Ectodermal cell (in vitro differentiated cells): ENCODE measurements around the gene SDK2.
"Not testable (repeated sequence)": the region's sequence is repeated elsewhere in the genome, so short reads cannot be mapped to it uniquely, and the experiment has no call there.

ENCODE experiments used
- H3K27ac ChIP-seq: 2 replicates; pipeline ENCODE4 v1.7.0; 2013; ENCODE audit warnings: mild to moderate bottlenecking, low read depth, low read length; ENCODE audit not compliant: insufficient read depth, poor library complexity, severe bottlenecking
- H3K27me3 ChIP-seq: 2 replicates; pipeline ENCODE4 v1.7.0; 2013; ENCODE audit warnings: mild to moderate bottlenecking, low read length; ENCODE audit not compliant: insufficient read depth, control insufficient read depth, poor library complexity, severe bottlenecking
- H3K36me3 ChIP-seq: one replicate; pipeline ENCODE4 v1.7.0; 2013; ENCODE audit warnings: low read length; ENCODE audit not compliant: control insufficient read depth, insufficient read depth
- H3K4me1 ChIP-seq: one replicate; pipeline ENCODE4 v1.7.0; 2013; ENCODE audit warnings: low read length; ENCODE audit not compliant: control insufficient read depth, insufficient read depth
- H3K4me3 ChIP-seq: 2 replicates; pipeline ENCODE4 v1.7.0; 2013; ENCODE audit warnings: low read depth, low read length, control low read depth; ENCODE audit not compliant: insufficient read depth
- H3K9me3 ChIP-seq: 2 replicates; pipeline ENCODE4 v1.7.0; 2013; ENCODE audit warnings: mild to moderate bottlenecking, low read length, moderate library complexity; ENCODE audit not compliant: control insufficient read depth
- WGBS, 2 experiments: methylation state at CpG; one replicate each; pipeline ENCODE4 v1.1.7; 2013; ENCODE audit warnings: missing lambda C conversion rate in 2 of 2; 5-methylcytosine and 5-hydroxymethylcytosine counted together

The SDK2 gene

GRCh38 chr17:73338050-73338521 lies 306.2 kb downstream of the SDK2 start:
- WGBS, 2 experiments = 87 to 89% methylated on average over 13 of the region's 13 CpGs
- H3K27ac ChIP-seq = no peak overlapping the region
- peaks cover 32% of the 10 kb centered on the region for H3K4me1 ChIP-seq
- H3K9me3 ChIP-seq = no peaks in the 10 kb centered on the region
- no peak overlapping the region for H3K4me3 ChIP-seq
- H3K27me3 ChIP-seq = no peaks in the 10 kb centered on the region
- peaks cover 7% of the 10 kb centered on the region for H3K36me3 ChIP-seq

GRCh38 chr17:73337330-73337710 lies 306.9 kb downstream of the SDK2 start:
- peaks cover 26% of the 10 kb centered on the region for H3K4me1 ChIP-seq
- no peak overlapping the region for H3K4me3 ChIP-seq
- 84 to 88% methylated on average over 4 of the region's 4 CpGs for WGBS, 2 experiments
- no peak overlapping the region for H3K27ac ChIP-seq
- peaks cover 7% of the 10 kb centered on the region for H3K36me3 ChIP-seq
- H3K9me3 ChIP-seq = no peaks in the 10 kb centered on the region
- H3K27me3 ChIP-seq = no peaks in the 10 kb centered on the region

- WGBS, 2 experiments = 88 to 92% methylated on average over 13 of the region's 13 CpGs
These were observed 307.6 kb downstream of the SDK2 start for GRCh38 chr17:73336408-73337329.

GRCh38 chr17:73335591-73336407 lies 308.4 kb downstream of the SDK2 start:
- Histone ChIP-seq H3K9me3 (no peaks in the 10 kb centered on the region), H3K4me1 (peaks cover 12% of the 10 kb centered on the region), H3K27me3 (no peaks in the 10 kb centered on the region), H3K27ac (no peak overlapping the region), H3K36me3 (peaks cover 7% of the 10 kb centered on the region), H3K4me3 (no peak overlapping the region)
- 90 to 94% methylated on average over 12 of the region's 12 CpGs for WGBS, 2 experiments

More at GRCh38 chr17:73336408-73337329, 307.6 kb downstream of the SDK2 start:
- Histone ChIP-seq H3K27ac (no peak overlapping the region), H3K4me1 (peaks cover 19% of the 10 kb centered on the region), H3K27me3 (no peaks in the 10 kb centered on the region), H3K4me3 (no peak overlapping the region), H3K36me3 (peaks cover 7% of the 10 kb centered on the region), H3K9me3 (no peaks in the 10 kb centered on the region)

- Histone ChIP-seq H3K27ac (no peak overlapping the region), H3K9me3 (no peaks in the 10 kb centered on the region), H3K27me3 (no peaks in the 10 kb centered on the region), H3K4me3 (no peak overlapping the region), H3K36me3 (peaks cover 7% of the 10 kb centered on the region), H3K4me1 (peaks cover 12% of the 10 kb centered on the region)
- WGBS, 2 experiments = 83 to 84% methylated on average over 12 of the region's 12 CpGs
These were observed 309.3 kb downstream of the SDK2 start for GRCh38 chr17:73334771-73335513.

GRCh38 chr17:73333445-73333844 lies 310.8 kb downstream of the SDK2 start:
- H3K27ac ChIP-seq, H3K9me3 ChIP-seq, H3K36me3 ChIP-seq, H3K4me3 ChIP-seq, H3K27me3 ChIP-seq: not testable (repeated sequence)
- WGBS, 2 experiments = 96 to 97% methylated on average over 8 to 9 of the region's 9 CpGs
- H3K4me1 ChIP-seq = peaks cover 12% of the 10 kb centered on the region

GRCh38 chr17:73331060-73331459 lies 313.2 kb downstream of the SDK2 start:
- 54 to 64% methylated on average over 3 of the region's 3 CpGs for WGBS, 2 experiments
- no peak overlapping the region for H3K4me3 ChIP-seq
- no peaks in the 10 kb centered on the region for H3K27me3 ChIP-seq
- no peak overlapping the region for H3K27ac ChIP-seq
- no peaks in the 10 kb centered on the region for H3K9me3 ChIP-seq
- no peaks in the 10 kb centered on the region for H3K36me3 ChIP-seq
- no peaks in the 10 kb centered on the region for H3K4me1 ChIP-seq

- Histone ChIP-seq H3K27ac (no peak overlapping the region), H3K4me1 (peaks cover 18% of the 10 kb centered on the region), H3K36me3 (no peaks in the 10 kb centered on the region), H3K9me3 (no peaks in the 10 kb centered on the region), H3K27me3 (no peaks in the 10 kb centered on the region), H3K4me3 (no peak overlapping the region)
- WGBS, 2 experiments = 92 to 98% methylated on average over 5 to 7 of the region's 7 CpGs
These were observed 316.6 kb downstream of the SDK2 start for GRCh38 chr17:73327676-73328075.

- Histone ChIP-seq H3K4me3 (no peak overlapping the region), H3K27ac (no peak overlapping the region), H3K9me3 (no peaks in the 10 kb centered on the region), H3K4me1 (peaks cover 18% of the 10 kb centered on the region), H3K36me3 (no peaks in the 10 kb centered on the region), H3K27me3 (no peaks in the 10 kb centered on the region)
- WGBS, 2 experiments = 73 to 75% methylated on average over 4 of the region's 4 CpGs
These were observed 318.8 kb downstream of the SDK2 start for GRCh38 chr17:73325527-73325842.
